ENCODE results near the gene NYAP2.

The NYAP2 gene

DNA sequence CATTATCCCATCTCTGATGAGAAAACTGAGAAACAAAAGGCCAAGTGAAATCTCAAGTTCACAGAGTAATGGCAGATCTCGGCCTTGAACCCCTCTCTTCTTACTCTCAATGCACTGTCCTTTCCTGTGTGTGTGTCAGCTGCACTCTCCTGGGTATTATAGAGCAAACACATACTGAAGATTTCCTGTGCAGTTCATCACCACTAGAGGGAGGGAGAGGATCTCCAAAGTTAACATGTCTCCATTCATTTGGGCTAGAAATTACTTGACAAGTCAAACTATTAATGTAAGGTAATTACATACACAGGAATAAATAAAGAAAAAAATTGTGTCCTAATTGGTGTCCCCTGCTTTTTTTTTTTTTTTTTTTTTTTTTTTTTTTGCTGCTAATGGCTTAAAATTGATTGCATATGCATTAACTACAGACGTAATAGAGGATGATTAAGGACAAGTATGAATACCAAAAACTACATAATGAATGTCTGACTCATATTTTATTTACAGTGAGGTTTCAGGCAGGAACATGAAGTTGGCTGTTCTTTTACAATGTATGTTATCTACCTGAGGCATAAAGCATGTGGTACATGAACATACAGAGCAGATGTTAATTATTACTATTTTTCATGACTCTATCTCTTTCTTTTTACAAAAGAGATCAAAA, 269.2 kb downstream of the NYAP2 start:
- TF ChIP-seq GATA2 (IDR thresholded peaks at IDR 0.05; ENCODE audit: low read depth, low read length) (no peak), GATA3 (IDR thresholded peaks at IDR 0.05; ENCODE audit: low read depth, low read length) (no peak)

DNA sequence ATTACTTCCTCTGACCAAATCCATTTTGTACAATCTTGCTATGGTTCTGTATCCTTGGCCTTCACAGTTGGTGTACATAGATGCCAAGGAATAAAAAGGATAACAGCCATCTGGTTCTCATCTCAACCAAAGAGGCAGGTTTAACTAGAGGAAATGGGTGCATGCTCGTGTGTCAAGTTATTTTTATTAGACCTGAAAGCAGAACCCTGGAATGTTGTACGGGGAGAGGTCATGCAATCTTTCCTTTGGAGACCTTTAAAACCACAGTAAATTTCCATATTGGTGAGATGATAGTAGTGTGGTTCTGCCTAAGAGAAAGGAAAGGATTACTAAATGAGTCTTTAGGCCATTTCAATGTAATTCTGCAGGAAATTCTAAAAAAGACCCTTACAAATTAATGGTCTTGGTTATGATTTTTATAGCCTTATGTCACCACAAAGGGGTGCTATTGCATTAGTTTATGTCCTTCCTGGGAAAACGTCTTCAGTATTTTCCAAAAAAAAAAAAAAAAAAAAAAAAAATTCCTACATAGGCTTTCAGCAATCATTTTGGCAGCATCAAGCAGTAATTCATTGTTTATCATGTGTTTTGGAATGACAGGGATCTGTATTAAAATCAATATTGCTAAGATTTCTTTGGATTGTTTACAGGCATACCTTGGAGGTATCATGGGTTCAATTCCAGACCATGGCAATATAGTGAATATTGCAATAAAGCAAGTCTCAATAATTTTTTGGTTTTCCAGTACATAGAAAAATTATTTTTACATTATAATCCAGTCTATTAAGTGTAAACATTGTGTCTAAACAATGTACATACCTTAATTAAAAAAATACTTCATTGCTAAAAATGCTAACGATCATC, 270.8 kb downstream of the NYAP2 start:
- TF ChIP-seq GATA2 (IDR thresholded peaks at IDR 0.05; ENCODE audit: low read depth, low read length) (no peak), GATA3 (IDR thresholded peaks at IDR 0.05; ENCODE audit: low read depth, low read length) (no peak)

GRCh38 chr2:225678792-225679191, 279.3 kb downstream of the NYAP2 start:
- TF ChIP-seq GATA2 (IDR thresholded peaks at IDR 0.05; ENCODE audit: low read depth, low read length) (no peak), GATA3 (IDR thresholded peaks at IDR 0.05; ENCODE audit: low read depth, low read length) (no peak)

DNA sequence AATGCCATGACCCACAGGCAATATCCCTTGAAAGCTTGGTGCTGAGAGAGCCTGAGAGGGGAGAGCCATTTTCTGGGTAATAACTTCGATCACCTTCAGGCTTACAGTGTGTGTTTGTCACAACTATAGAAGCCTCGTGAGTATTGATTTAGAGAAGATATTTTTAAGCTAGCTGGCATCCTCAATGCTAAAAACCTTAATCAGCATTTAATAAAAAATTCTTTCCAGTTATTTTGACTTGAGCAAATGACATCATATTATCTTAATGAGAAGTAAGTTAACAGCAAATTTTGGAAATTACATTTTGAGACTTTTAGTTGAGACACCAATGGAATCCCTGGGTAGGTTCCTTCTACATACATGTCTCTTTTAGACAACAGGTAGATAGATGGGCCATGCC, 283.7 kb downstream of the NYAP2 start:
- TF ChIP-seq GATA2 (IDR thresholded peaks at IDR 0.05; ENCODE audit: low read depth, low read length) = no peak
- no peak for TF ChIP-seq GATA3 (IDR thresholded peaks at IDR 0.05; ENCODE audit: low read depth, low read length)

DNA sequence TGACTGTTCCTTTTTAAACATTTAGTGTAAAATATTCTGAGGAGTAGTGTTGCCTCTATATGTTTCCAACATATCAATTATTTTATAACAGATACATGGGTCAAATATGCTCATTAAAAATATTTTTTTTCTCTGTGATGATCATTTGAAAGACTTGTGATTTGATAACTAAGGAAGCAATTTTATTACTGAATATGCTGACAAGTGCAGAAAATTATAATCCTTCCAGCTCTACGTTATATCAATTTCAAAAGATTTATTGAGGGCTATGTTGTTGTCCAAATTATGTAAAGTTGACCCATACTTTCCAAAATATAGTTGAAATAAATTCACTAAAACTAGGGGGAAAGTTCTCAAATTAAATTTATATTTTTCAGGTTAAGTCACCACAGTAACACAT, 290.6 kb downstream of the NYAP2 start:
- TF ChIP-seq GATA3 (IDR thresholded peaks at IDR 0.05; ENCODE audit: low read depth, low read length) (no peak), GATA2 (IDR thresholded peaks at IDR 0.05; ENCODE audit: low read depth, low read length) (no peak)

DNA sequence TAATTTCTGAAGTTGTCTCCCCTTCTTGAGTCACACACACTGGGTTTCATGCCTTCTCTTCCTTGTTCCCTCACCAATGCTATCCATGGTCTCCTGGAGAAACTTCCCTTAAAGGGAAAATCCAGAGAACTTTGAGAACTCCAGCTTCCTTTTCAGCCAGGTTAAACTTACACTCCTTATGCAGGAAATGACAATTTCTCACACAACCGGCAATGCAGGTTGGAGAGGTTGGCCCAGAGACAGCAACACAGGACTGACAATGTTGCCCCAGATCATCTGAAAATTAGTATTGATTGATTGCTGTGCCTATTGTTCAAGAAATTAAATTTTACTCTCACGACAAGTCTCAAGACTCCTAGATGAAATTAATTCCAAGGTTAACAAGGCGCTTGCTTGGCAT, 292.2 kb downstream of the NYAP2 start:
- TF ChIP-seq GATA3 (IDR thresholded peaks at IDR 0.05; ENCODE audit: low read depth, low read length) (no peak), GATA2 (IDR thresholded peaks at IDR 0.05; ENCODE audit: low read depth, low read length) (no peak)

- no peak for TF ChIP-seq GATA2 (IDR thresholded peaks at IDR 0.05; ENCODE audit: low read depth, low read length)
- TF ChIP-seq GATA3 (IDR thresholded peaks at IDR 0.05; ENCODE audit: low read depth, low read length) = no peak
Measured at GRCh38 chr2:225693259-225693658, 293.7 kb downstream of the NYAP2 start.

DNA sequence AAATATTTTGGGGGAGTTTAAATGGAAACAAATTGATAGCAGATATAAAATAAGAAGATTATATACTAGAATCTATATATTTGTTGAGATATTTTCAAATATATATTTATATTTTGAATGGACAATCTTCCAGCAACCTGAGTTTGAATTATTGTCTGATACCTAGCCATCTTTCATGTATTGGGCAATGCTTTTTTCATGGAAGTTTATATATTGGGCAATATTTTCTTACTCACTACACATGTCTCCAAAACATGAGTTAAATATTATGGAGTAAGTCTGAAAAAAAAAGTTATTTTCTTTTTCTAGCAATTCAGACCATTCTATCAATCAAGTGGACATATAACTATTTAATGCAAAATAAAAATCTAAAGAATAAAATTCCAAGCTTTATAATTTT, 295.2 kb downstream of the NYAP2 start:
- no peak for TF ChIP-seq GATA2 (IDR thresholded peaks at IDR 0.05; ENCODE audit: low read depth, low read length)
- TF ChIP-seq GATA3 (IDR thresholded peaks at IDR 0.05; ENCODE audit: low read depth, low read length) = no peak

DNA sequence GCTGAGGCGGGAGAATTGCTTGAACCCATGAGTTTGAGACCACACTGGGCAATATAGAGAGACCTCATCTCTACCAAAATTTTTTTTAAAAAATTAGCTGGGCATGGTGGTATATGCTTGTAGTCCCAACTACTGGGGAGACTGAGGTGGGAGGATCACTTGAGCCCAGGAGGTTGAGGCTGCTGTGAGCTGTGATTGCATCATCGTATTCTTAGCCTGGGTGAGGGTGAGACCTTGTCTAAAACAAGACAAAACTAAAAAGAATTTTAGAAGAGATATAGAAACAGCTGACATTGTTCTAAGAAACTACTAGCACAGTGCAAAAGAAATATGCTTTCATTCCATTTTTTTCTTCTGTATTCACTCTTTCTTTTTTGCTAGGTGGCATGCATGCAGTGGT, 298.4 kb downstream of the NYAP2 start:
- TF ChIP-seq GATA2 (IDR thresholded peaks at IDR 0.05; ENCODE audit: low read depth, low read length) = no peak
- TF ChIP-seq GATA3 (IDR thresholded peaks at IDR 0.05; ENCODE audit: low read depth, low read length) = no peak
